K562 treated with DMSO at 1 percent for 4 hours (cell line): ENCODE data around the gene RFC1. TPM values are rescaled to one million over a fixed set of nuclear protein-coding genes. Genes with fewer than 3 reads are reported as not detected.

Experiments
- total RNA-seq: library from RNA; unstranded; fragments of 300-600 nt; gene quantifications from 2 replicates; pipeline ENCODE4 v1.2.3, GENCODE V29; 2022; ENCODE audit not compliant: insufficient read depth

RFC1 gene, protein sequence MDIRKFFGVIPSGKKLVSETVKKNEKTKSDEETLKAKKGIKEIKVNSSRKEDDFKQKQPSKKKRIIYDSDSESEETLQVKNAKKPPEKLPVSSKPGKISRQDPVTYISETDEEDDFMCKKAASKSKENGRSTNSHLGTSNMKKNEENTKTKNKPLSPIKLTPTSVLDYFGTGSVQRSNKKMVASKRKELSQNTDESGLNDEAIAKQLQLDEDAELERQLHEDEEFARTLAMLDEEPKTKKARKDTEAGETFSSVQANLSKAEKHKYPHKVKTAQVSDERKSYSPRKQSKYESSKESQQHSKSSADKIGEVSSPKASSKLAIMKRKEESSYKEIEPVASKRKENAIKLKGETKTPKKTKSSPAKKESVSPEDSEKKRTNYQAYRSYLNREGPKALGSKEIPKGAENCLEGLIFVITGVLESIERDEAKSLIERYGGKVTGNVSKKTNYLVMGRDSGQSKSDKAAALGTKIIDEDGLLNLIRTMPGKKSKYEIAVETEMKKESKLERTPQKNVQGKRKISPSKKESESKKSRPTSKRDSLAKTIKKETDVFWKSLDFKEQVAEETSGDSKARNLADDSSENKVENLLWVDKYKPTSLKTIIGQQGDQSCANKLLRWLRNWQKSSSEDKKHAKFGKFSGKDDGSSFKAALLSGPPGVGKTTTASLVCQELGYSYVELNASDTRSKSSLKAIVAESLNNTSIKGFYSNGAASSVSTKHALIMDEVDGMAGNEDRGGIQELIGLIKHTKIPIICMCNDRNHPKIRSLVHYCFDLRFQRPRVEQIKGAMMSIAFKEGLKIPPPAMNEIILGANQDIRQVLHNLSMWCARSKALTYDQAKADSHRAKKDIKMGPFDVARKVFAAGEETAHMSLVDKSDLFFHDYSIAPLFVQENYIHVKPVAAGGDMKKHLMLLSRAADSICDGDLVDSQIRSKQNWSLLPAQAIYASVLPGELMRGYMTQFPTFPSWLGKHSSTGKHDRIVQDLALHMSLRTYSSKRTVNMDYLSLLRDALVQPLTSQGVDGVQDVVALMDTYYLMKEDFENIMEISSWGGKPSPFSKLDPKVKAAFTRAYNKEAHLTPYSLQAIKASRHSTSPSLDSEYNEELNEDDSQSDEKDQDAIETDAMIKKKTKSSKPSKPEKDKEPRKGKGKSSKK
- 27.7 and 32.9 TPM in 2 replicates for total RNA-seq

DNA sequence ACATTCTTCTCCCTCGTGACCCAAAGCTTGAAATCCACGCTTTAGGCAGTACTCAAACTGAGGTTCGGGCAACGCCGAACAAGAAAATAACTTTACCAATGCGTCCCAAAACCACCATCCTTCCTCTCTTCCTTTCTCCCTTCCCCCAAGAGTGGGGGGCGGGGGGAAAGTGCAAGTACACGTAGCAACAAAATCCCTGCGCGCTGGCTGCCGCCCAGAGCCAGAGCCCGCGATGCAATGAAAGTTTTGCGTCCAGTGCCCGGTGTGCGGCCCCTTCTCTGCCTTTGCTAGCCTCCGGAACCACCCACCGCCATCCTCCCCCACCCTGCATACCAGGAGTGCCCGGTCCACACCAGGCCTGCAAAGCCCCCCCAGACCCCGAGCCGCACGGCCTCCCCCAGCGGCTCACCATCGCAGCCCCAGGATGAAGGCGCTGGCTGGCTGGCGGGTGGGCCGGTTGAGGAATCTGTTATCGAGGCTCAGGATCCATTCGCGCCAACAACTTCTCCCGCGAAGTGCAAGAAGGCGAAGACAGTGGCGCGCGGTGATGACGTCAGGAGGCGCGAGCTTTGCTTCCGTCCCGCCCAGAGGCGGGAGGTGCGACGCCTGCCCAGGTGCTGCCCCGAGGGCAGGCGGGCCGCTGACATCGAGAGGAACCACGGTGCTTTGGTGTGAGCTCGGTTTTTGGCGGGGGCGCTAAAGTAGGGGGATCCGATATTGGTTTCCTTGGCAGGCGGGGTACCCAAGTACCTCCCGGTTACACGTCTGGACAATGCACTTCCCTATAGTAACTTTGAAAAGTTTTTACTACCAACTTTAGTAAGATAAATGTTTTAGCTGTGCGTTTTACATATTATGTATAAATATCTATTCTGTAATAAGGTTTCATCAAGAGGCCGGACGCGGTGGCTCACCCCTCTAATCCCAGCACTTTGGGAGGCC, at the start of gene RFC1:
RFC1 (minus strand) TSS at position 533 of the 942 bp plus-strand sequence; CDS start at position 412, 121 bp downstream.

DNA sequence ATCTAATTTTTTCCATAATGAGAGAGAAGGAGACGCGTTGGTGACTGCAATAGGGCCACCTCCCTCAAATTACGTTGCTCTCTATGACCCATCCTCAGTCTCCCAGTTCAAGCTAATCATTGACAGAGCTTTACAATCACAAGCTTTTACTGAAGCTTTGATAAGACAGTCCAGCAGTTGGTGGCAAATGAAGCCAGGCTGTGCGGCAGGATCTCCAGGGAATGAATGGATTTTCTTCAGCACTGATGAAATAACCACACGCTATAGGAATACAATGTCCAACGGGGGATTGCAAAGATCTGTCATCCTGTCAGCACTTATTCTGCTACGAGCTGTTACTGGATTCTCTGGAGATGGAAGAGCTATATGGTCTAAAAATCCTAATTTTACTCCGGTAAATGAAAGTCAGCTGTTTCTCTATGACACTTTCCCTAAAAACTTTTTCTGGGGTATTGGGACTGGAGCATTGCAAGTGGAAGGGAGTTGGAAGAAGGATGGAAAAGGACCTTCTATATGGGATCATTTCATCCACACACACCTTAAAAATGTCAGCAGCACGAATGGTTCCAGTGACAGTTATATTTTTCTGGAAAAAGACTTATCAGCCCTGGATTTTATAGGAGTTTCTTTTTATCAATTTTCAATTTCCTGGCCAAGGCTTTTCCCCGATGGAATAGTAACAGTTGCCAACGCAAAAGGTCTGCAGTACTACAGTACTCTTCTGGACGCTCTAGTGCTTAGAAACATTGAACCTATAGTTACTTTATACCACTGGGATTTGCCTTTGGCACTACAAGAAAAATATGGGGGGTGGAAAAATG, 40.8 kb upstream of the RFC1 start, which contains the start of gene KLB:
KLB (plus strand) TSS at position 168 of the 821 bp plus-strand sequence; CDS start at position 188, 20 bp downstream.

Other genes starting within 250 kb of the RFC1 start
- 15.5 and 16.0 TPM in 2 replicates for gene WDR19, start 183.8 kb downstream of the RFC1 start, total RNA-seq
- gene KLB, start 40.6 kb upstream of the RFC1 start, total RNA-seq, result not detected in 2 replicates
- gene RPL9, start 92.6 kb upstream of the RFC1 start, total RNA-seq, result 3,129 and 3,526 TPM in 2 replicates
- 14.9 and 17.4 TPM in 2 replicates for gene LIAS, start 92.7 kb upstream of the RFC1 start, total RNA-seq
- 5.7 and 9.0 TPM in 2 replicates for gene UGDH, start 161.1 kb upstream of the RFC1 start, total RNA-seq